GM21390 (cell line): ENCODE data around the gene TXLNA.

ENCODE experiments used
- ATAC-seq: cut with Tn5 transposase; IDR thresholded peaks from one replicate; pipeline ENCODE4 v1.9.1; 2021; ENCODE audit not compliant: unreplicated experiment

TXLNA gene

GRCh38 chr1:32242341-32242851 lies 62.9 kb downstream of the TXLNA start:
- ATAC-seq: no peak

DNA sequence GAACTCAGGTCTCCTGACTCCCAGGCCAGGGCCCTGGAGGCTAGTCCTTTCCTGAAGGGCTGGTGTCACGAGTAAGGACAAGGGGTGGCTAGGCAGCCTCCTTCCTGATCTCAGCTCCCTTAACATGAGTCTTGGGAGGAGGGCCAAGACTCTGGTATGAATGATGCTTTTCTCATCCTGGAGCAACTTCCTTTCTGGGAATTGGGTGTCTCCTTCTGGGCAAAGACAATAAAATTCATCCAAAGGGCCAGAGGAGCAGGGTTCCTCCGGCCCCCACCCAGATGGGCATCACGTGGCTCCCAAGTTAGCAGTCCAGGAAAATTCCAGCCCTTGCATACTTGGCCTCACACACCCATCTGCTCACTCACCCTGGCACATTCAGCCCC lies 67.4 kb downstream of the TXLNA start, which contains the start of gene FAM167B:
Gene FAM167B, plus strand, starts transcription at position 335 of the 386 bp plus-strand sequence. CDS start 200 bp downstream, outside the sequence.
- ATAC-seq: no peak

- ATAC-seq: no peak
Measured at GRCh38 chr1:32247452-32247851, 68.0 kb downstream of the TXLNA start.
